Stimulated activated CD8-positive, alpha-beta memory T cell treated with anti-CD3 and anti-CD28 coated beads, Interleukin-4, amount 100 ng/mL, for 48 hours (primary cell): ENCODE measurements around the gene PRKCE.
"Not testable (repeated sequence)": the region's sequence is repeated elsewhere in the genome, so short reads cannot be mapped to it uniquely, and the experiment has no call there.

Experiments
- DNase-seq: peaks from one replicate; pipeline ENCODE4 v3.0.0-alpha.2; 2020

Gene PRKCE

DNA sequence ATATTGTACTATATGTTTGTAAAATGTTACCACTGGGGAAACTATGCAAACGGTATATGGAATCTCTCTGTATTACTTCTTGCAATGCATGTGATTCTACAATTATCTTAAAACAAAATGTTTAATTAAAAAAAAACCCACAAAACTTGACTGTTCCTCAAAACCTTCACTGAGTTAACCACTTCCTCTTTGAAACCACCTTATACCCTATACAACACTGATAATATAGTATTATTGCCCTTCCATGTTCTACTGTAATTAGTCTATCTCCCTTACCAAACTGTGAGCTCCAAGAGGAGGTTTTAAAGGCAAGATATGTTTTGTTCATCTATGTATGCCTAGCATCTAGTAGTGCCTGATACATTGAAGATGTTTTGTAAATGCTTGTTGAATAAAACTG is 572.0 kb downstream of the PRKCE start:
- DNase-seq, result not testable (repeated sequence)

DNA sequence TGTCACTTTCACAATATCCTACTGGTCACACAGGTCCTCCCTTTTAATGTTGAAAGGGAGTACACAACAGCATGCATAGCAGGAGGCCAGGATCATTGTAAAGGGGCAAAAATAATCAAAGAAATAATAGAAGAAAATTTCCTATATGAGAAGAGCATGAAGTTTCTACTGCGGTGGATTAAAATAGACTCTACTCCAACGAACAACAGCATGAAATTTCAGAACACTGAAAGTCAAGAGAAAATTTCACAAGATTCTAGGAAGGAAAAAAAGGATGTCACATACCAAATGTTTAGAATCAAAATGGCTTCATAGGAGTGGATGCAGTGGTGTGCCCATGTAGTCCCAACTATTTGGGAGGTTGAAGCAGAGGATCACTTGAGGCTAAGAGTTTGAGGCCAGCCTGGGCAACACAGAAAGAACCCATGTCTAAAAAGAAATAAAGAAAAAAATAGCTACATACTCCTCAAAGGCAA is 573.7 kb downstream of the PRKCE start:
- DNase-seq, result no peak

DNA sequence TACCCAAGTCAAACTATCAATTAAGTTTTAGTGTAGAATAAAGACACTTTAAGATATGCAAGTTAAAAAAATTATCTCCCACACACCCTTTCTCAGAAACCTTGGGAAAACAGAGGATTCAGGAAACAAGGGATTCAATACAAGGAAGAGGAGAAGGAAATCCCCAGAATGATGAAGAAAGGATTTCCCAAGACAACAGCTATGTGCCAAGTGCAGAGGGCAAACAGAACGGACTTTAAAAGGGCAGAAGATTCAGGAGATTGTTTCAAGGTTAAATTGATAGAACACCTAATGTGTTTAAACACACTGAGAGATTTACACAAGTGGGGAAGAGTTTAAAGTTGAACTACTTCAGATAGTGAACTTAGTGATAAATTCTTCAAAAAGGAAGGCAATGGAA is 574.3 kb downstream of the PRKCE start:
- DNase-seq, result no peak

DNA sequence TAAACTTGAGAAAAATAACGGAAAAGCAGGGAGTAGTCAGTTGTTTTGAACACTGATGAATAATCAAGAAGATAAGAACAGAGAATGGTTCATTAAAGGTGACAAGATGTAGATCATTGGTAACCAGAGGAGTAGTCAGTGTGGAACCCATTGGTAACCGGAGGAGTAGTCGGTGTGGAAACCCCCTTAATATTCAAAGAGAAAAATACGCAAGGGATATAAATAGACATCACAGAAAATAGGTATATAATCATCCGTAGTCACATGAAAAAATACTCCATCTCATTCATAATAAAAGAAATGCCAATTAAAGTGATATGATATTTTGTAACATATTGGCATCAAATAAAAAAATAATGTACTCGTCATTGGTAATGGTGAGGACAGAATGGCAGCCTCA is 575.1 kb downstream of the PRKCE start:
- DNase-seq, result no peak

DNA sequence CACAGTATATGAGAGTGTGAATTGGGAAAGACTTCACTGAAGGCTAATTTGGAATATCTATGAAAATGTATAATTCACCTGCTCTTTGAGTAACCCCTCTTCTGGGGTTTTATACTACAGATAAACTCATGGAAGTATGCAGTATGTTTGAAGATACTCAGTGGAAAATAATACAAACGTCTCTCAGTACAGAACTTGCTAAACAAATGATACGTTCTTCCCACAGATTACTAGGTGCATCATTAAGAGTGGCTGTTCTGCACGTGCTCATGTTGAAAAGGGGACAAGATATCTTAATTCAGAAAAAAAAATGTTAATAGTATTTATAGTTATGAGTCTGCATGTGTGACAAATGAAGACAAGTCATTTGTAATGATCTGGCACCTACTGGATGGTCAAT is 575.5 kb downstream of the PRKCE start:
- DNase-seq, result no peak

DNA sequence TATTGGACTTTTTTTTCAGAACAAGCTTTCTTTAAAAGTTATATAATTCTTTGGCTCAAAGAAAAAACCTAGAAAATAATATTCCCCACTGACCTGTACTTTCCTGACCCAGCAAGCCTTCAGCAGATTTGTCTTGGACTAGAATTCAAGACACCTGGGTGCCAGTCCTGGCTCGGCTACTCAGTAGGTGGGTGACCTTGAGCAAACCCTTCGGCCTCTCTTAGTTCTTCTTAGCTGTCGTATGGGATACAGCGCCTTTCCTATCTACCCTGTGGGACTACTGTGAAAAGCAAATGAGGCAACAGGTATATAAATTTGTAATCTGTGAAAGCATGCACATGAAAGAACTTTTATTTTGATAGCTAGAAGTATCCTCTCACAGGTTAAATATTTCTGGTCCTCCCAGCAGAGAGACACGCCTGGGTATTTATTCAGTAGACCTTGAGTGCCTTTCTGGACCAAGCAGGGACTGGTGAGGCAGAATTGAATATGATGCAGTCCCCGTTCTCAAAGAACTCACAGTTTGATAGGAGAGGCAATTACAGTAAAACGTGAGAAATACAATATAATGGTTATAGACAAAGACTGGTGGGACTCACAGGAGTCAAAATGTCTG is 576.3 kb downstream of the PRKCE start:
- no peak for DNase-seq

DNA sequence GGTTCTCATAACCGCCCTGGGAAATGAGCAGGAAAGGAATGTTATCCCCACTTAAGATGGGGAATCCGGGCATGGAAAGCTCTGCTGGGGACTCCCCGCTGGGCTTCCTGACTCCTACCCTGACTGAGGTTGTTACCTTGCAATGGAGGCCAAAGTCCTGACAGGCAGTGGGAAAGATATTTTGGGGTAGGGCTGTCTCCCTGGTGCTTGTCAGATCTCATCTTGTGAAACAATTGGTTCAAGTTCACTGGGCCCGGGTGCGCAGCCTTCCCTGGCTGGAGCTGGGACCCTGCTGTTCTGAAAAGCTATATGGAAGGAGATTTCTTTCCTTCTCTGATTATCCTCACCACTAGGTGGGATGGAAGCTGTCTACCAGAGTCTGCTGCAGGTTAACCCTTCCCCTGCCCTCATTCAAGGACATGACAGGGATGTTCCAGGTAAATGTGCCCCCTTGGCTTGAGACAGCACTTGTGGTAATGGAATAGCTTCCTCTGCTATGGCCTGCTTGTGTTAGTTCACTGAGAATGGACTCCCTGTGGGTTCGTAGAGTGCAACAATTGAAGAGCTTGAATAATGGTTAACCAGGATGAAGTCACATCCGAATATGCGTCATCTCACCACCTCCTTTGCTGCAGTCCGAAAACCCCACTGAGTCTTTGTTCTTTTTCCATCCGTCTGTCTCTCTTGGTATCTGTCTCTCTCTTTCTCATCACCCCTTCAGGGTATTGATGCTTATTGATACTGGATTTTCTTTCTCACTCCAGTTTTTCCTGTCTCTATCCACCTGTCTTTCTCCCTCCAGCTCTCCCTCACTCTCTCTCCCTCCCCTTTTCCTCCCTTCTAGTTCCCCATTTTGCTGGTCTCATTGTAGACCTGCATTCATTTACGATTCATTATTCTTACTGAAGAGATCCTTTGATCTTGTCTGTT is 577.9 kb downstream of the PRKCE start:
- no peak for DNase-seq

DNA sequence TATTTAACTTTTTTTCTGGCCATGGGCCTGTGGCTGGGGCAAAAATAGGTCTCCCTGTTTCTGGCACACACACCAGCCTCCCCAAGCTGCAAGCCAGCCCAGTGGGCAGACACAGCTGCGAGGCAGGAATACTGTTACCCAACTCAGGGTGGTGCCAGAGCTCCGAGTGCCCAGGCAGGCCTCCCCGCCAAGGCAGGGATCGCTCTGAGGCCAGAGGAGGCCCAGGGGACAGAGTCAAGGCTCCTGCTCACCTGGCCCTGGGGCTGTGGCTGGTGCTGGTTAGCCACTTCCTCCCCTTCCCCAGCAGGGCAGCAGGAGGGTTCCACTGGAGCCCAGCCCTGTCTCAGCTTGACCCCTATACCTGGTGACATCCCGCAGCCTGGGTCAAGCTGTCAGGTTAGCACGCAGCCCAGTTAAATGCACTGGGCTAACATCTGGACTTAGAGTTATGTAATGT is 578.7 kb downstream of the PRKCE start:
- DNase-seq, result no peak

DNA sequence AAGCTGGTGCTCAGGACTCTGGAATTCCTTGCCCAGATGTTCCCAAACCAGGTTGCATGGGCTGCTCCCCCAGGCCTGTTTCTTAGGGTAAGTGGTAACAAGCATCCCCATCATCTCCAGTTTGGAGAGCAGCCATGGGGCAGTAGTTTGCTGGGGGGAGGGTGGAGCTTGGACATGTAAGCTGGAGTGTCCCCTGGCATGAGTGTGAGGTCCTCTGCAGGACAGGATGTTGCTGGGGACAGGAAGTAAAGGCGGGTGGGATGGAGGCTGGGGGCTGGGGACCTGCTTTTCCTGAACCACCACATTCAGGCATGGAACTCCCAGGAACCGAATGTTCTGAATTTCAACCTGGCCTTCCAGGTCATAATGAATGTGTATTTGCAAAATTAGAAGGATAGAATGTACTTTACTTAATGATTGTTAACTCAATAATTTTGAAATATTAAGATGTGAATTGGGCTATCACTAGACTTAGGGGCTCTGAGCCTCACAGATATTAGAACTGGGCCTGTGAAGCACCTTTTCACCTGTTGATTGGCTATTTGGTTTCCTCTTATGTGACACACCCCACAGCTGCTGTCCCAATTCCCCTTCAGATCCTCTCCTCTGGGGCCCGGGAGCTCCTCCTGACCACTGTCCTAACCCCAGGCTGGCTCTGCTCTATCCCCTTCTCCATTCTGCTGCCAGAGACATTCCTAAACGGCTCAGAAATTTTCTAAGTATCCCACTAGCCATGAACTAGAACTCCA is 579.4 kb downstream of the PRKCE start:
- DNase-seq, result no peak

DNA sequence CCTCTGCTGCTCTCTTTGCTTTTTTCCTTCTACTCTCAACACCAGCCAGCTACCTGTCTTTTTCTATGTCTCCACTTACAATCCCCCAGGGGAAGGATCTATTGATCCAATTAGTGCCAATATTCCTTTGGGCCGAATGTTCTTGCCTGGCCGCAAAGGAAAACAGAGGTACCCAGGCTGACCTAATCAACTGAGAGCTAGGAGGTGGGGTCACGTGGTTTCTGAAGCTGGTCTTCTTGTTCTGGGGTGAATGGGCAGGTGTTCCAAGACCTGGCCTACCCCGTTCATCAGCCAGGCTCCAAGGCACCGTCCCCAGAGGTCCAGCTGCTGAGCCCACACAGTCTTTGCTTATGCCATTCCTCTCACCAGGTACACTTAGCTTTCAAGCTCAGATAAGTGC is 580.2 kb downstream of the PRKCE start:
- DNase-seq, result no peak

DNA sequence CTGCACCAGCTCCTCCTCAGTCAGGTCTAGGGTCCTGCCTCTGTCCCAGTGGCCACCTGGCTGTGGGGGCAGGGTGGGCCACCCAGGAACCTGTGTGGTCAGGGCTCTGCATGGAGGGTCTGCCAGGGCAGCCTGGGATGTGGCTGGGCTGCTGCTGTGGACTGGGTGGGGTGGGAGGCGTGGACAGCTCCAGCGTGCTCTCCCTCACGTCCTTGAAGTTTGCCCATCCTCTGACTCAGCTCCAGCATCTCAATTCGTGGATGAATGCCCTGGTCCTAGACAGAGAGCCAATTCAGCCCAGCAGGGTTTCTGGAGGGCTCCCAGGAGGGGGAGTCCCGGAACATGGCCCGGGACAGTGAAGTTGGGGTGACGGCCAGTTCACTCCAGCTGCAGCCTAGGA is 581.4 kb downstream of the PRKCE start:
- no peak for DNase-seq

DNA sequence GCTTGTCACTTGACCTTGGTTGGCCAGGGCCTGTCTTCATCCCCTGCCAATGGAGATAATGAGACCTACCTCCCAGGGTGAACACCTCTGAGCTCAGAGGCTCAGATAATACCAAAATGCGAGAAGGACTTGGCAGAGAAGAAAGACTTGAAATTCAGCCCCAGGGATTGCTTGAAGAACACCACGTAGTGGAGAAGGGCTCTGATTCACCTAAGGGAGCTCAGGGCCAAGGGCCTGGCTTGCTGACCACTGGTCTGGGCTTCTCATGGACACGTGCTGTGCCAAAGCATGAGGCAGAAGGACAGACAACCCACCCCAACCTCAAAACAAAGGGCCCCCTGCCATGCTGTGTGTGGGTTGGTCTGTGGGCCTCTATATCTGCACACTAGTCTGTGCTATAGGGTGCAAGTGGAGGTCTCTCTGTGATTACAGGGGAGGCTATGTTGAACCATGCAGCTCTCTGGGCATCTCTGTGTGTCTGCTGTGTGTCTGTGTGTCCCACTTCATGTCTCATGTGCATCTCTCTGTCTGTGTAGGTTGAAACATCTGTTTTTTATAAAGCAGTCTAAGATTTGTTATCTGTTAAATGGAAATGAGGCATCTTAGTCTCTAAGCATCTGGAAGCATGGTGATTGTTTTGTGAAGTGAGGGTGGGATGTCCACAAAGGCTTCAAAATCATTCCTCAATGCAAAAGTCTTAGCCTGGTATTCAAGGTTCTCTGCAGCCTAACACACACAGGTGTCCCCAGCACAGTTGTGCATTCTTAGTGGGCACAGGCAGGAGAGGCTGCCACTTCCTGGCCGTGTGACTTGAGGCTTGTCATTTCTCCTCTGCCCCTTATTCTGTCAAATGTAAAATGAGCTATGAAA is 584.8 kb downstream of the PRKCE start:
- no peak for DNase-seq

DNA sequence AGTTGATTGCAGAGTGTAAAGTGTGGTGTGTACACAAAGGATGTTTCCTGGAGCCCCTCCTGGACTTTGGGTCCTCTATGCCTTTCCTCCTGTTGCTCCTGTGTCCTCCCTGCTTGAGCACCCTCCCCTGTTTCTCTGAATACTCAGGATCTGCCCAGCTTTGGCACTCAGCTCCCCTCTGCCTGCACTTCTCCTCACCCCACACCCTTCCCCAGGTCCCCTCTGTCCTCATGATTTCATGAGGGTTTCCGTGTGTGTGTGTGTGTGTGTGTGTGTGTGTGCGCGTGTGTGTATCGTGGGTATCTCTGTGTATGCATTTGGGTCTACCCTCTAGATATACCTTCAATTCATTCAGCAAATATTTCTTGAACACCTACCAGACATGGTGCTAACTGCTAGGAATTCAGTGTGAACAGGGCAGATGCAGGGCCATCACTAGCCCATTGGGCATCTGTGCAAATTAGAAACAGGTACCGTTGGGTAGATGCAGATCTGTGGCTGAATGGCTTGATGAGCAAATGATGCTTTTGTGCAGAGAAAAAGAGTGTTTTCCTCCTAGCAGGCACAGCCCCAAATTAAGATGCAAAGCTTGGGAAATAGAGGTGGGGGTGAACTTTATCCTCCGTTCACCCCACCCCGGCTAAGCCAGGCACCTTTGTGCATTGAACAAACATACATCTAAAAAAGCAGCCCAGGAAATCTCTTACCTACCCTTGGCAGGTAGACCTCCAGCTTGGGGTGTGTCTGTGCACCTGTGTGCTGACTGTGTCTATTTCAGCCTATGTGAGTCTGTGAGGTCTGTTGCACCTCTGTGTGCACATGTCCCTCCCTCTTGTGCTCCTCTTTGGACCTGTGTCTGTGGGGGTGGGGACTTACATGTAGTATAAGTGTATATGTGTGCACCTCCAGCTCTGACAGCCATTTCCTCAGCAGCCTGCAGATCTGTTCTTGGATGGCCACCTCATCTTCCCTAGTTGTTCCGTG is 585.7 kb downstream of the PRKCE start:
- no peak for DNase-seq
